K562 (cell line): ENCODE results near the gene ANKRD13A. TPM values are rescaled to one million over a fixed set of nuclear protein-coding genes. Genes with fewer than 3 reads are reported as not detected.

Experiments
- HEY1 ChIP-seq: fragments of 250-450 bp; sonication (Bioruptor Pico); IDR thresholded peaks from 2 replicates; pipeline ENCODE4 v1.5.0; 2020; ENCODE audit warnings: mild to moderate bottlenecking, moderate library complexity, borderline replicate concordance
- MAZ ChIP-seq, 2 experiments: fragments of 450-650 bp in 1 of 2; sonication (generic) in 1 of 2; formaldehyde crosslinking; IDR thresholded peaks in 1 of 2; conservative IDR thresholded peaks in 1 of 2; 2 replicates each; pipeline versions ENCODE4 v1.4.0 to v1.5.0; 2020; ENCODE audit warnings: mild to moderate bottlenecking in 1 of 2, missing genetic modification reagents in 1 of 2
- NFE2 ChIP-seq: IDR thresholded peaks from 2 replicates; pipeline ENCODE4 v1.6.1; 2014; ENCODE audit warnings: antibody characterized with exemption, low read depth
- SIX5 ChIP-seq, 2 experiments: IDR thresholded peaks; 2 replicates each; pipeline ENCODE4 v1.6.1; 2011; ENCODE audit warnings: low read length in 2 of 2, borderline replicate concordance in 1 of 2, low read depth in 1 of 2, mild to moderate bottlenecking in 1 of 2, moderate library complexity in 1 of 2; ENCODE audit not compliant: insufficient read depth in 1 of 2
- TAF1 ChIP-seq: IDR thresholded peaks from 2 replicates; pipeline ENCODE4 v1.6.1; 2011; ENCODE audit warnings: mild to moderate bottlenecking, low read length, moderate library complexity; ENCODE audit not compliant: insufficient read depth, control insufficient read depth, severe bottlenecking; ENCODE audit errors: extremely low read depth
- ZNF239 ChIP-seq: fragments of 250-450 bp; sonication (Bioruptor Pico); IDR thresholded peaks from 2 replicates; pipeline ENCODE4 v1.4.0; 2020; ENCODE audit warnings: mild to moderate bottlenecking
- ZNF316 ChIP-seq: fragments of 450-650 bp; IDR thresholded peaks from 2 replicates; pipeline ENCODE4 v1.6.1; 2016
- ZNF75A ChIP-seq: fragments of 450-650 bp; formaldehyde crosslinking; IDR thresholded peaks from 2 replicates; pipeline ENCODE4 v1.4.0; 2020; ENCODE audit warnings: mild to moderate bottlenecking
- polyA plus RNA-seq, 8 experiments: library from polyadenylated mRNA; depleted of rRNA in 4 of 8; stranded (reverse) in 5 of 8; unstranded in 3 of 8; fragments of >200 nt; fragmentation: Nextera tagmentation in 2 of 8; fragmentation: Illumina TruSeq in 1 of 8; extraction: Ambion mirVana in 2 of 8; extraction: Trizol in 1 of 8; gene quantifications; 2 replicates each; pipeline versions ENCODE4 v1.2.1 to v1.2.3, GENCODE V29; 2011 to 2014; ENCODE audit warnings: inconsistent platforms in 1 of 8, missing spikeins in 1 of 8
- total RNA-seq, 7 experiments: library from RNA; depleted of rRNA in 6 of 7; stranded (reverse); fragments of >200 nt in 6 of 7; fragmentation: Illumina TruSeq in 2 of 7; extraction: Trizol in 2 of 7; gene quantifications; 2 replicates each; pipeline versions ENCODE4 v1.2.1 to v1.2.3, GENCODE V29; 2011 to 2021; ENCODE audit warnings: low replicate concordance in 1 of 7
- TF ChIP-seq, protein P1 (sequence below): fragments of 450-650 bp; formaldehyde crosslinking; IDR thresholded peaks from 2 replicates; pipeline ENCODE4 v1.4.0; 2022; ENCODE audit warnings: mild to moderate bottlenecking, moderate library complexity
- TF ChIP-seq, protein P2 (sequence below): sonication (generic); formaldehyde crosslinking; IDR thresholded peaks from 2 replicates; pipeline ENCODE4 v1.8.0; 2022; ENCODE audit warnings: missing genetic modification reagents, mild to moderate bottlenecking, borderline replicate concordance
- TF ChIP-seq, protein P3 (sequence below), 2 experiments: fragments of 450-650 bp; IDR thresholded peaks; 2 replicates each; pipeline ENCODE4 v1.6.1; 2018; ENCODE audit warnings: mild to moderate bottlenecking in 2 of 2, low read depth in 1 of 2; ENCODE audit not compliant: partially characterized antibody in 2 of 2
- TF ChIP-seq, protein P4 (sequence below): sonication (generic); formaldehyde crosslinking; IDR thresholded peaks from 2 replicates; pipeline ENCODE4 v1.8.1; 2022; ENCODE audit warnings: missing genetic modification reagents
- TF ChIP-seq, protein P5 (sequence below): fragments of 450-650 bp; IDR thresholded peaks from 2 replicates; pipeline ENCODE4 v1.6.1; 2016; ENCODE audit warnings: antibody characterized with exemption

ANKRD13A gene
- total and polyA plus RNA-seq, 9 of the 15 experiments (the other 6 are each of a cell fraction or from before 2014, with no cell fraction given) = 5.0 to 55.0 (median 41.5) TPM

- TF ChIP-seq SIX5 (IDR thresholded peaks at IDR 0.05; ENCODE audit: borderline replicate concordance in 1 of 2, insufficient read depth in 1 of 2, low read depth in 1 of 2, low read length in 2 of 2) = no peak
- no peak for TF ChIP-seq TAF1
- TF ChIP-seq, protein P1, sequence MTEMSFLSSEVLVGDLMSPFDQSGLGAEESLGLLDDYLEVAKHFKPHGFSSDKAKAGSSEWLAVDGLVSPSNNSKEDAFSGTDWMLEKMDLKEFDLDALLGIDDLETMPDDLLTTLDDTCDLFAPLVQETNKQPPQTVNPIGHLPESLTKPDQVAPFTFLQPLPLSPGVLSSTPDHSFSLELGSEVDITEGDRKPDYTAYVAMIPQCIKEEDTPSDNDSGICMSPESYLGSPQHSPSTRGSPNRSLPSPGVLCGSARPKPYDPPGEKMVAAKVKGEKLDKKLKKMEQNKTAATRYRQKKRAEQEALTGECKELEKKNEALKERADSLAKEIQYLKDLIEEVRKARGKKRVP = no peak
- no peak for TF ChIP-seq HEY1
- TF ChIP-seq, protein P2, sequence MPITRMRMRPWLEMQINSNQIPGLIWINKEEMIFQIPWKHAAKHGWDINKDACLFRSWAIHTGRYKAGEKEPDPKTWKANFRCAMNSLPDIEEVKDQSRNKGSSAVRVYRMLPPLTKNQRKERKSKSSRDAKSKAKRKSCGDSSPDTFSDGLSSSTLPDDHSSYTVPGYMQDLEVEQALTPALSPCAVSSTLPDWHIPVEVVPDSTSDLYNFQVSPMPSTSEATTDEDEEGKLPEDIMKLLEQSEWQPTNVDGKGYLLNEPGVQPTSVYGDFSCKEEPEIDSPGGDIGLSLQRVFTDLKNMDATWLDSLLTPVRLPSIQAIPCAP (CRISPR knock-in tag) = no peak
- TF ChIP-seq ZNF316 = no peak
- TF ChIP-seq ZNF75A = no peak
- no peak for TF ChIP-seq MAZ (CRISPR knock-in tag; conservative IDR thresholded peaks at IDR 0.05 in 1 of 2, IDR thresholded peaks at IDR 0.05 in 1 of 2)
- TF ChIP-seq NFE2 = no peak
- TF ChIP-seq, protein P3, sequence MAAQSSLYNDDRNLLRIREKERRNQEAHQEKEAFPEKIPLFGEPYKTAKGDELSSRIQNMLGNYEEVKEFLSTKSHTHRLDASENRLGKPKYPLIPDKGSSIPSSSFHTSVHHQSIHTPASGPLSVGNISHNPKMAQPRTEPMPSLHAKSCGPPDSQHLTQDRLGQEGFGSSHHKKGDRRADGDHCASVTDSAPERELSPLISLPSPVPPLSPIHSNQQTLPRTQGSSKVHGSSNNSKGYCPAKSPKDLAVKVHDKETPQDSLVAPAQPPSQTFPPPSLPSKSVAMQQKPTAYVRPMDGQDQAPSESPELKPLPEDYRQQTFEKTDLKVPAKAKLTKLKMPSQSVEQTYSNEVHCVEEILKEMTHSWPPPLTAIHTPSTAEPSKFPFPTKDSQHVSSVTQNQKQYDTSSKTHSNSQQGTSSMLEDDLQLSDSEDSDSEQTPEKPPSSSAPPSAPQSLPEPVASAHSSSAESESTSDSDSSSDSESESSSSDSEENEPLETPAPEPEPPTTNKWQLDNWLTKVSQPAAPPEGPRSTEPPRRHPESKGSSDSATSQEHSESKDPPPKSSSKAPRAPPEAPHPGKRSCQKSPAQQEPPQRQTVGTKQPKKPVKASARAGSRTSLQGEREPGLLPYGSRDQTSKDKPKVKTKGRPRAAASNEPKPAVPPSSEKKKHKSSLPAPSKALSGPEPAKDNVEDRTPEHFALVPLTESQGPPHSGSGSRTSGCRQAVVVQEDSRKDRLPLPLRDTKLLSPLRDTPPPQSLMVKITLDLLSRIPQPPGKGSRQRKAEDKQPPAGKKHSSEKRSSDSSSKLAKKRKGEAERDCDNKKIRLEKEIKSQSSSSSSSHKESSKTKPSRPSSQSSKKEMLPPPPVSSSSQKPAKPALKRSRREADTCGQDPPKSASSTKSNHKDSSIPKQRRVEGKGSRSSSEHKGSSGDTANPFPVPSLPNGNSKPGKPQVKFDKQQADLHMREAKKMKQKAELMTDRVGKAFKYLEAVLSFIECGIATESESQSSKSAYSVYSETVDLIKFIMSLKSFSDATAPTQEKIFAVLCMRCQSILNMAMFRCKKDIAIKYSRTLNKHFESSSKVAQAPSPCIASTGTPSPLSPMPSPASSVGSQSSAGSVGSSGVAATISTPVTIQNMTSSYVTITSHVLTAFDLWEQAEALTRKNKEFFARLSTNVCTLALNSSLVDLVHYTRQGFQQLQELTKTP (IDR thresholded peaks at IDR 0.05; ENCODE audit: low read depth in 1 of 2, partially characterized antibody in 2 of 2) = peak in 1 of 2 experiments; percentile 30
- TF ChIP-seq, protein P4, sequence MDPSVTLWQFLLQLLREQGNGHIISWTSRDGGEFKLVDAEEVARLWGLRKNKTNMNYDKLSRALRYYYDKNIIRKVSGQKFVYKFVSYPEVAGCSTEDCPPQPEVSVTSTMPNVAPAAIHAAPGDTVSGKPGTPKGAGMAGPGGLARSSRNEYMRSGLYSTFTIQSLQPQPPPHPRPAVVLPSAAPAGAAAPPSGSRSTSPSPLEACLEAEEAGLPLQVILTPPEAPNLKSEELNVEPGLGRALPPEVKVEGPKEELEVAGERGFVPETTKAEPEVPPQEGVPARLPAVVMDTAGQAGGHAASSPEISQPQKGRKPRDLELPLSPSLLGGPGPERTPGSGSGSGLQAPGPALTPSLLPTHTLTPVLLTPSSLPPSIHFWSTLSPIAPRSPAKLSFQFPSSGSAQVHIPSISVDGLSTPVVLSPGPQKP (CRISPR knock-in tag) = no peak
- TF ChIP-seq, protein P5, sequence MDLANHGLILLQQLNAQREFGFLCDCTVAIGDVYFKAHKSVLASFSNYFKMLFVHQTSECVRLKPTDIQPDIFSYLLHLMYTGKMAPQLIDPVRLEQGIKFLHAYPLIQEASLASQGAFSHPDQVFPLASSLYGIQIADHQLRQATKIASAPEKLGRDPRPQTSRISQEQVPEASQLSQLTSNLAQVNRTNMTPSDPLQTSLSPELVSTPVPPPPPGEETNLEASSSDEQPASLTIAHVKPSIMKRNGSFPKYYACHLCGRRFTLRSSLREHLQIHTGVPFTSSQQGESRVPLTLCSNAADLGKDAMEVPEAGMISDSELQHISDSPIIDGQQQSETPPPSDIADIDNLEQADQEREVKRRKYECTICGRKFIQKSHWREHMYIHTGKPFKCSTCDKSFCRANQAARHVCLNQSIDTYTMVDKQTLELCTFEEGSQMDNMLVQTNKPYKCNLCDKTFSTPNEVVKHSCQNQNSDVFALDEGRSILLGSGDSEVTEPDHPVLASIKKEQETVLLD = no peak
- TF ChIP-seq ZNF239 (CRISPR knock-in tag) = no peak
These were observed 2.8 kb upstream of the ANKRD13A start (continued) for GRCh38 chr12:109996483-109996853.
